Neural cell (in vitro differentiated cells): ENCODE results near the gene MS4A4E. TPM values are rescaled to one million over a fixed set of nuclear protein-coding genes. Genes with fewer than 3 reads are reported as not detected.

Source experiments
- H2AFZ ChIP-seq: fragments of 200-600, 300-800 bp; sonication (generic), shearing (Covaris generic); 2 replicates; pipeline ENCODE4 v1.6.0; 2014; ENCODE audit warnings: low read depth, mild to moderate bottlenecking, antibody characterized with exemption, low read length, moderate library complexity
- H3F3A ChIP-seq: fragments of 200-600 bp; shearing (Covaris generic); 2 replicates; pipeline ENCODE4 v1.6.1; 2016; ENCODE audit warnings: mild to moderate bottlenecking, moderate library complexity, mixed read lengths, antibody characterized with exemption, low read length; ENCODE audit not compliant: insufficient read depth, poor library complexity, severe bottlenecking
- H3K27ac ChIP-seq: fragments of 200-600, 300-800 bp; sonication (generic), shearing (Covaris generic); 2 replicates; pipeline ENCODE4 v1.5.1; 2014; ENCODE audit warnings: mild to moderate bottlenecking, low read length, moderate library complexity
- H3K27me3 ChIP-seq: fragments of 300-800, 200-600 bp; sonication (generic), shearing (Covaris generic); 2 replicates; pipeline ENCODE4 v1.6.0; 2014; ENCODE audit warnings: mild to moderate bottlenecking, low read depth, low read length, moderate library complexity; ENCODE audit not compliant: insufficient read depth
- H3K36me3 ChIP-seq: fragments of 300-800, 200-600 bp; sonication (generic), shearing (Covaris generic); 2 replicates; pipeline ENCODE4 v1.5.1; 2014; ENCODE audit warnings: mild to moderate bottlenecking, antibody characterized with exemption, low read length, moderate library complexity; ENCODE audit not compliant: insufficient read depth
- H3K4me2 ChIP-seq: fragments of 300-800, 200-600 bp; sonication (generic), shearing (Covaris generic); 2 replicates; pipeline ENCODE4 v1.6.0; 2014; ENCODE audit warnings: mild to moderate bottlenecking, low read length
- H3K4me3 ChIP-seq: fragments of 300-800, 200-600 bp; sonication (generic), shearing (Covaris generic); 2 replicates; pipeline ENCODE4 v1.5.1; 2014; ENCODE audit warnings: mild to moderate bottlenecking, low read length, moderate library complexity
- H3K79me2 ChIP-seq: fragments of 200-600 bp; shearing (Covaris generic); replicated peaks from 2 replicates; pipeline ENCODE4 v1.6.0; 2014; ENCODE audit warnings: mild to moderate bottlenecking, low read length, moderate library complexity; ENCODE audit not compliant: insufficient read depth
- H3K9ac ChIP-seq: fragments of 300-800, 200-600 bp; sonication (generic), shearing (Covaris generic); 2 replicates; pipeline ENCODE4 v1.6.1; 2016; ENCODE audit warnings: mild to moderate bottlenecking, low read length, mixed read lengths
- H3K9me2 ChIP-seq: fragments of 200-600 bp; shearing (Covaris generic); 2 replicates; pipeline ENCODE4 v1.6.1; 2016; ENCODE audit warnings: mild to moderate bottlenecking, low read length, mixed read lengths; ENCODE audit not compliant: insufficient read depth
- H3K9me3 ChIP-seq: fragments of 200-600, 300-800 bp; sonication (generic), shearing (Covaris generic); 2 replicates; pipeline ENCODE4 v1.6.1; 2016; ENCODE audit warnings: mild to moderate bottlenecking, mixed run types, low read length, moderate library complexity, mixed read lengths
- H4K20me1 ChIP-seq: fragments of 200-600 bp; shearing (Covaris generic); 2 replicates; pipeline ENCODE4 v1.6.1; 2016; ENCODE audit warnings: mild to moderate bottlenecking, mixed run types; ENCODE audit not compliant: insufficient read depth
- CTCF ChIP-seq: fragments of 450-650 bp; IDR thresholded peaks from 2 replicates; pipeline ENCODE4 v1.5.1; 2014; ENCODE audit warnings: antibody characterized with exemption, mild to moderate bottlenecking, moderate library complexity; ENCODE audit not compliant: poor library complexity, severe bottlenecking
- EP300 ChIP-seq: fragments of 450-650 bp; conservative IDR thresholded peaks from 2 replicates; pipeline ENCODE4 v1.6.1; 2014; ENCODE audit warnings: antibody characterized with exemption, mild to moderate bottlenecking, moderate library complexity; ENCODE audit not compliant: poor library complexity, severe bottlenecking
- EZH2 ChIP-seq: fragments of 200-600, 300-800 bp; shearing (Covaris generic), sonication (generic); IDR thresholded peaks from 2 replicates; pipeline ENCODE4 v1.6.1; 2014; ENCODE audit warnings: antibody characterized with exemption, low read length, borderline replicate concordance, mild to moderate bottlenecking; ENCODE audit not compliant: insufficient read depth, poor library complexity, severe bottlenecking
- MXI1 ChIP-seq: fragments of 450-650 bp; conservative IDR thresholded peaks from 2 replicates; pipeline ENCODE4 v1.6.1; 2014; ENCODE audit warnings: antibody characterized with exemption, mild to moderate bottlenecking; ENCODE audit not compliant: poor library complexity, severe bottlenecking
- POLR2AphosphoS5 ChIP-seq: IDR thresholded peaks from 2 replicates; pipeline ENCODE4 v1.6.1; 2012
- RAD21 ChIP-seq: fragments of 450-650 bp; conservative IDR thresholded peaks from 2 replicates; pipeline ENCODE4 v1.6.1; 2014; ENCODE audit warnings: antibody characterized with exemption, mild to moderate bottlenecking, moderate library complexity
- REST ChIP-seq: IDR thresholded peaks from 2 replicates; pipeline ENCODE4 v1.6.1; 2012; ENCODE audit warnings: borderline replicate concordance
- SMC3 ChIP-seq: fragments of 450-650 bp; conservative IDR thresholded peaks from 2 replicates; pipeline ENCODE4 v1.6.1; 2014; ENCODE audit warnings: antibody characterized with exemption, mild to moderate bottlenecking, moderate library complexity; ENCODE audit not compliant: poor library complexity
- TAF1 ChIP-seq: IDR thresholded peaks from 2 replicates; pipeline ENCODE4 v1.6.1; 2012; ENCODE audit warnings: low read depth
- polyA plus RNA-seq: library from polyadenylated mRNA; depleted of rRNA; stranded (reverse); fragments of >200 nt; gene quantifications from 2 replicates; pipeline ENCODE4 v1.2.3, GENCODE V29; 2014

Gene MS4A4E
- polyA plus RNA-seq, 1 donor from 2014 or later: not detected

- TF ChIP-seq EZH2 (no peak), EP300 (no peak), RAD21 (no peak), REST (no peak), CTCF (no peak), TAF1 (no peak), POLR2AphosphoS5 (no peak), MXI1 (no peak), SMC3 (no peak)
- Histone ChIP-seq H2AFZ (no peak overlapping the region), H3K9ac (no peak overlapping the region), H3F3A (no peaks in the 10 kb centered on the region), H3K4me3 (no peak overlapping the region), H4K20me1 (no peaks in the 10 kb centered on the region), H3K27ac (no peak overlapping the region), H3K4me2 (no peak overlapping the region), H3K36me3 (no peaks in the 10 kb centered on the region), H3K27me3 (no peaks in the 10 kb centered on the region), H3K9me2 (no peaks in the 10 kb centered on the region), H3K9me3 (no peaks in the 10 kb centered on the region), H3K79me2 (no peaks in the 10 kb centered on the region)
These were observed 81.8 kb downstream of the MS4A4E start for GRCh38 chr11:60161107-60161506.

GRCh38 chr11:60159868-60160267, 83.1 kb downstream of the MS4A4E start:
- Histone ChIP-seq H3K79me2 (no peaks in the 10 kb centered on the region), H3K36me3 (no peaks in the 10 kb centered on the region), H3K27ac (no peak overlapping the region), H4K20me1 (no peaks in the 10 kb centered on the region), H2AFZ (no peak overlapping the region), H3K9me2 (no peaks in the 10 kb centered on the region), H3F3A (no peaks in the 10 kb centered on the region), H3K9ac (no peak overlapping the region), H3K4me3 (no peak overlapping the region), H3K9me3 (no peaks in the 10 kb centered on the region), H3K27me3 (no peaks in the 10 kb centered on the region), H3K4me2 (no peak overlapping the region)
- no peak for TF ChIP-seq CTCF
- no peak for TF ChIP-seq TAF1
- no peak for TF ChIP-seq POLR2AphosphoS5
- no peak for TF ChIP-seq RAD21
- TF ChIP-seq MXI1: no peak
- no peak for TF ChIP-seq REST
- TF ChIP-seq SMC3: no peak
- TF ChIP-seq EZH2: no peak
- no peak for TF ChIP-seq EP300
